Stimulated activated CD4-positive, alpha-beta T cell treated with anti-CD3 and anti-CD28 coated beads, Interleukin-1b, Interleukin-23, amount 100 ng/mL, for 24 hours (primary cell): ENCODE data around the gene EPHA3.

Source experiments
- DNase-seq, 4 experiments: peaks; one replicate each; pipeline ENCODE4 v3.0.0-alpha.2; 2020; ENCODE audit warnings: low read depth in 4 of 4, low spot score in 1 of 4

The EPHA3 gene

DNA sequence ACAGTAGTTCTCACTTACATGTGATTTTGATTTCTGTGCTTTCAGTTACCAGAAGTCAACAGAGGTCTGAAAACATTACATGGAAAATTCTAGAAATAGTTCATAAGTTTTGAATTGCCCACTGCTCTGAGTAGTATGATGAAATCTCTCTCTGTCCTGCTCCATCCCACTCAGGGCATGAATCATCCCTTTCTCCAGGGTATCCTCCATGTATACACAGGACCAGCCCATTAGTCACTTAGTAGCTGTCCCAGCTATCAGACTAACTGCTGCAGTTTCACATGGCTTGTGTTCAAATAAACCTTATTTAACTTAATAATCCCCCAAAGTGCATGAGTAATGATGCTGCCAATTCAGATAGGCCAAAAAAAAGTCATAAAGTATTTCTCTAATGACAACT is 38.6 kb downstream of the EPHA3 start:
- DNase-seq, result no peak

- DNase-seq, result no peak
Observed at GRCh38 chr3:89154416-89154815, 47.0 kb downstream of the EPHA3 start.

DNA sequence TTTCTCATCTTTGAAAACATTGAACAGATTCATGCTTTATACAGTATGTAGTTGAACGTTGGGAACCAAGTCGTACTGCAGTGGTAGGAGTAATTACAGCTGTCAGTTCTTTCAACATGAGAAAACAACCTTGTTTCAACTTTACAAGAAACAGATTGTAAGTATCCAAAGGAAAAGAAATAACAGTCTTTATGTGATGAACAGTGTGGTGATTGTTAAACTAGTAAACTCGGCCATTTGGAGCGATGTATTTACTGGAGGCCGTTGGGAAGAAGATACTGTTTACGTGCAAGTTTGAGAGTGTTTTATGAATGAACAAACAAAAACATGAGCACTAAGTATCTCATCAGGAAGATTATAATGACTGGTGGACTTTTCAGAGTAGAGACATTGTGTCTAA is 48.4 kb downstream of the EPHA3 start:
- DNase-seq, result no peak

GRCh38 chr3:89157575-89157974 is 50.2 kb downstream of the EPHA3 start:
- no peak for DNase-seq

DNA sequence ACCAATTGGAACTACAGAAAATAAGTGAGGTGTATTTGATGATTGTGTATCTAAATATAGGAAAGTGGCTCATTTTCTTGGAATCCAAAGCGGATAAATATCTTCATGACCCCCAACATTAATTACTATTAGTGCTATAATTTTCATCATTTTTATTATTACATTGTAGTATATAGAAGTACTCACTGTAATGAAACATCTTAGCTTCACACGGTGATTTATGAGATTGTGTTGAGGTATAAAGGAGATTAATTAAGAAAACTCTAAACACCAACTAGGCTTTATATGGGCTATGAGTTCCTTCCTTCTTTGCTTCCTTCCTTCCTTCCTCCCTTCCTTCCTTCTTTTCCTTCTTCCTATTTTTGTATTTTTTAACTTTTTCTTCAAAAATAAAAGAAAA is 52.2 kb downstream of the EPHA3 start:
- no peak for DNase-seq

GRCh38 chr3:89164774-89165173 is 57.4 kb downstream of the EPHA3 start:
- no peak for DNase-seq

DNA sequence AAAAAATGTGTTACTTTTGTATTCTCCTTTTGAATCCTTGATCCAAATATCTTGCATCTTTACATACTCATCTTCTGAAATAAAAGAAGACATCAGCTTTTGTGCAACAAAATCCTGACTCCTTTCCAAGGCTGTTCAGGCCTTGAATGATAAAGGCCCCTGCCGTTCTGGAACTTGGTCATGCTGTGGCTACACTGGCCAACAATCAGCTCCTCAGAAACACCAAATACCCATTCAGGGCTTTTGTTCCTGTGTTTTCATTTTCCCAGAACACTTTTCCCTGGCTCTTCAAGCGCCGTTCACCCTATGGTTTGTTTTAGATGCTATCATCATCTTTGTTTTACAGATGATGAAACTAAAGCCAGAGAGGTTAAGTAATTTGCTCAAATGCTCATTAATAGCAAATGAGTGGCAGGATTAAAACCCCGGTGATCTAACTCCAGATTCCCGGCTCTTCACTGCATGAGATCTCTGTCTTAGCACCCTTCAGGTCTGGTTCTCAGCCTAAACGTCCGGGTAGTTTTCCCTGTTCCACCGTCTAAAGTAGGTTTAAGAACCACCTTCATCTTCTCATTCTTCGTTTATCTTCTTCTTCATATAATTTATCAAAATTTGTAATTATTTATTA is 58.3 kb downstream of the EPHA3 start:
- DNase-seq, result no peak

GRCh38 chr3:89171687-89172545 is 64.5 kb downstream of the EPHA3 start:
- no peak for DNase-seq

DNA sequence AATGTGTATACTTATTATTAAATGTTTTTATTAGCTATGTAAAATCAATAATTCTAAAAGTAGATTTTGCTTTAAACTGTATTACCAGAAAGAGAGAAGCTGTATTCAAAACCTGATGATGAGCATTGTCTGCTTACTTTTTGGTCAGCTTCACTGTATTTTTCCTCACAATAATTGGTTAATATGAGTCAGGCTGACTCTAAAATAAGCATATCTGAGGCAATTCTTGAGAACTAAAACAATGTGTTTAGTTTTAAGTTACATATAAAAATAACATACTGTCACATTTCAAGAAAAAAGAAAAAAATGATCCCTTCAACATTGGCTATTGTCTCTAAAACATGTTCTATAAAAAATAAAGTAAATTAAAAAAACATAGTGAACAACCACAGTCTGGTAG is 66.1 kb downstream of the EPHA3 start:
- DNase-seq, result no peak

DNA sequence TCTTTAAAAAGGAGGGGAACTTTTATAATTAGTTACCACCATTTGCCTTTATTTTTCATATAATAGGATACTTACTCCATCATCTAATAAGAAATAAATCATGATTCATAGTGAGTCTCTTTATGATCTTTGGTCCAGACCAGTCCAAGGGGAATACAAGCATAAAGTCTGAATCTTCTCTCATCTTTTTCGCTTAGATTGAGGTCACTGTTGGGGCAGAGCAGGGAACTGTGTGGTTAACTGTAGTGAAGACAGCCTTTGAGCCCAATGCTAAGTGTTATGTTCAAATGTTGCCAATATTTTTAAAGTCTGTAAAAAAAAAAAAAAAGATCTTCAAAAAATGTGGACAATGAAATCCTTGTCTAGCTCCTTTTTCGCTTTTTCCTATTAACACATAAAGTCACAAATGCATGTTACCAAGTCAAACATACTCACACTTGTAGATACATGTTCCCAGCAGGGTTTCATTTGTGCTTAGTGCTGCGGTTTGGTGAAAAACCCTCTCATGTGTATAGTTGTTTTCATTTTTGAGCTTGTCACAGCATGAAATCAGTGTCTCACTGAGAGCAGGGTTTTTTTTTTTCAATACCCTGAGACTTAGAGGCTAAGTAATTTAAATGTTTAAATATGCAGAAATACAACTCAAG is 72.1 kb downstream of the EPHA3 start:
- no peak for DNase-seq

DNA sequence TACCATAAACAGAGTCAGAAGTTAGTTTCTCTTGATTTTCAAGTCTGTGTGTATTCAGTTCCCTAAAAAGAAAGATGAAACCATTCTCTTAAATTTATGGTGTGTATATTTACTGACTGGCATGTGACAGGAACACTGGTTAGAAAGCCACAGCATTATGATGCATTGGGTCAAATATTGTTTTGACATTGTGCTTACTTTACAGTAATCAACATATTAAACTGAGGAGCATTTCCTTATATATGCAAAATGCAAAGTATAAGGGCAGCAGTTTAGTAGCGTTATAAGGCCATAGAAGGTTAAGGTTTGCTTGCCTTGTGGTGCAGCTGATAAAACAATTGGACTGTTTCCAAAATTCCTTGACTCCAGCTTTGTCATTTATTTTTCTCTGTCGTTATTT is 72.9 kb downstream of the EPHA3 start:
- DNase-seq, result no peak

- no peak for DNase-seq
Observed at GRCh38 chr3:89182056-89182455, 74.6 kb downstream of the EPHA3 start.

GRCh38 chr3:89184151-89184995 is 77.0 kb downstream of the EPHA3 start:
- no peak for DNase-seq

- no peak for DNase-seq
Observed at GRCh38 chr3:89186456-89186855, 79.0 kb downstream of the EPHA3 start.

DNA sequence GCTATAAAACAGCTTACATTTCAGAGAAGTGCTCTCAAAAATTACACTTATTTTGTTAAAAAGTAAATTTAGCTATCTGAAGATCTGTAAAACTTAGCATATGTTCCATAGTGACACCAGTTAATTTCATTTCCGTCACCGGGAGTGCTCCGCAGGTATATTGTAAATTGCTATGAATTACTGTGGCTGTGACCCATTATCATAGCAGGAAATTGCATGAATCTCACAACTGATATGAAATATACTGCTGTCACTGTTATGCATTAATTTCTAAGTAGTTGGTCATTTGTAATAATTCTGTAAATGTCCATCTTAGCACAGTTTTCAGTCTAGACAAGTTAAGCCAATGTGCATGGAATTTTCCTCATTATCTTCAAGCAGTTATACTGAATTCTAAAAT is 91.2 kb downstream of the EPHA3 start:
- no peak for DNase-seq

DNA sequence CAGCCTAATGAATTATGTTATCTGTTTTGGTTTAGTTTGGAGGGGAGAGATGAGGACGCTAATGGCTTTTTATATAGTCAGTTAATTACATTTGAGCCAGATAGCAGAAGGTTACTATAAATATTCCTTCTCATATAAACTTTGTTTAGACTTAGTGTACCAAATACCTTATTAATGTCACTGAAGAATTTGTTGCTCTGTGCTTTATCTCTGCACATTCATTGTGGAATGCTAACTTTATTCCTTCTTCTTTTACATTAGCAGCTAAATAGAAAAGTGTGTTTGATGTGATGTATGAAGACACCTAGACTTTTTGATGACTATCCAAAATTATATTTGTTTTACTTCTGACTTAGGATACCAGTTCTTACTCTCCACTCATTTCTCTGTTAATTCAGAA is 105.2 kb downstream of the EPHA3 start:
- no peak for DNase-seq

GRCh38 chr3:89216016-89216739 is 108.8 kb downstream of the EPHA3 start:
- DNase-seq, result no peak

- DNase-seq, result no peak
Observed at GRCh38 chr3:89217148-89217685, 109.8 kb downstream of the EPHA3 start.

GRCh38 chr3:89221924-89222323 is 114.5 kb downstream of the EPHA3 start:
- DNase-seq, result no peak

DNA sequence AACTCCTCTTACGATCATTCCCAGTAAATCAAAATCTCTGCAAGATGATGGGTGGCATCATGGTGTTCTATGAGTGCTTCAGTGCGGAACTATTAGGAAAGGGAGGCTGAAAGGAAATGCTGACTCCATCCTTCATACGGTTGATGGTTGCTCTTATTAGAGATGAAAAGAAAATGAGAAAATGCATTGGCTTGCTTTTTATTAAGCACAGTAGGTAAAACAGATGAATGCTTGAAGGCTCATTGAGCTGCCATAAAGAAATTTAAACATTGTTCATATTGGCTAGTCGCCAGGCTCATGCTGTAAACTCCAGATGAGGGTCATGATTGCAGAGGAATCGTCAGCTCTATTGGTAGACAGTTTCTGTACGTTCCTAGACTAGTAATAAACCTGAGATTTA is 115.8 kb downstream of the EPHA3 start:
- no peak for DNase-seq
